ENCODE results near the gene CLOCK.

Gene CLOCK

GRCh38 chr4:55475394-55476243 lies 71.1 kb downstream of the CLOCK start:
- no peak overlapping the region for H3K27ac ChIP-seq (ENCODE audit: low read length)
- H4K20me1 ChIP-seq (ENCODE audit: insufficient read depth, low read length), result no peaks in the 10 kb centered on the region
- H3K36me3 ChIP-seq (replicated peaks; ENCODE audit: low read depth, low read length), result peaks cover 40% of the 10 kb centered on the region
- H3K9me3 ChIP-seq (ENCODE audit: insufficient read depth, low read length), result 0 out of 2 replicates have a peak, but pooled peaks cover 4% of the 10 kb centered on the region
- no peaks in the 10 kb centered on the region for H3K27me3 ChIP-seq (ENCODE audit: low read depth, low read length)
- no peak overlapping the region for H3K9ac ChIP-seq (ENCODE audit: low read length)
- no peak overlapping the region for H3K4me2 ChIP-seq (ENCODE audit: low read length)
- H3K4me3 ChIP-seq (ENCODE audit: low read length), result no peak overlapping the region
- H3K79me2 ChIP-seq (ENCODE audit: low read length), result no peaks in the 10 kb centered on the region
- no peak overlapping the region for H2AFZ ChIP-seq (ENCODE audit: low read depth, low read length)
- H3K4me1 ChIP-seq (ENCODE audit: low read length), result no peaks in the 10 kb centered on the region
- TF ChIP-seq EZH2phosphoT487 (IDR thresholded peaks at IDR 0.05; ENCODE audit: low read depth), result no peak
- TF ChIP-seq CTCF (IDR thresholded peaks at IDR 0.05; ENCODE audit: low read depth, low read length), result no peak

GRCh38 chr4:55469979-55470378 lies 76.7 kb downstream of the CLOCK start:
- Histone ChIP-seq H3K9me3 (ENCODE audit: insufficient read depth, low read length) (0 out of 2 replicates have a peak, but pooled peaks cover 3% of the 10 kb centered on the region), H3K36me3 (replicated peaks; ENCODE audit: low read depth, low read length) (peaks cover 41% of the 10 kb centered on the region), H3K4me1 (ENCODE audit: low read length) (no peaks in the 10 kb centered on the region), H3K79me2 (ENCODE audit: low read length) (no peaks in the 10 kb centered on the region), H3K4me2 (ENCODE audit: low read length) (no peak overlapping the region), H3K27ac (ENCODE audit: low read length) (no peak overlapping the region), H3K4me3 (ENCODE audit: low read length) (no peak overlapping the region), H2AFZ (ENCODE audit: low read depth, low read length) (no peak overlapping the region), H4K20me1 (ENCODE audit: insufficient read depth, low read length) (no peaks in the 10 kb centered on the region), H3K9ac (ENCODE audit: low read length) (no peak overlapping the region), H3K27me3 (ENCODE audit: low read depth, low read length) (no peaks in the 10 kb centered on the region)
- no peak for TF ChIP-seq EZH2phosphoT487 (IDR thresholded peaks at IDR 0.05; ENCODE audit: low read depth)
- TF ChIP-seq CTCF (IDR thresholded peaks at IDR 0.05; ENCODE audit: low read depth, low read length), result no peak

GRCh38 chr4:55468724-55469123 lies 78.0 kb downstream of the CLOCK start:
- no peak overlapping the region for H3K4me3 ChIP-seq (ENCODE audit: low read length)
- TF ChIP-seq EZH2phosphoT487 (IDR thresholded peaks at IDR 0.05; ENCODE audit: low read depth) (no peak), CTCF (IDR thresholded peaks at IDR 0.05; ENCODE audit: low read depth, low read length) (no peak)
- no peak overlapping the region for H3K4me2 ChIP-seq (ENCODE audit: low read length)
- no peaks in the 10 kb centered on the region for H3K27me3 ChIP-seq (ENCODE audit: low read depth, low read length)
- no peaks in the 10 kb centered on the region for H4K20me1 ChIP-seq (ENCODE audit: insufficient read depth, low read length)
- H3K4me1 ChIP-seq (ENCODE audit: low read length), result no peaks in the 10 kb centered on the region
- H3K27ac ChIP-seq (ENCODE audit: low read length), result no peak overlapping the region
- H2AFZ ChIP-seq (ENCODE audit: low read depth, low read length), result no peak overlapping the region
- no peak overlapping the region for H3K9ac ChIP-seq (ENCODE audit: low read length)
- H3K36me3 ChIP-seq (replicated peaks; ENCODE audit: low read depth, low read length), result peaks cover 33% of the 10 kb centered on the region
- no peaks in the 10 kb centered on the region for H3K79me2 ChIP-seq (ENCODE audit: low read length)
- H3K9me3 ChIP-seq (ENCODE audit: insufficient read depth, low read length), result no peaks in the 10 kb centered on the region

GRCh38 chr4:55466001-55466400 lies 80.7 kb downstream of the CLOCK start:
- TF ChIP-seq CTCF (IDR thresholded peaks at IDR 0.05; ENCODE audit: low read depth, low read length), result no peak
- Histone ChIP-seq H3K4me2 (ENCODE audit: low read length) (no peak overlapping the region), H3K9ac (ENCODE audit: low read length) (no peak overlapping the region), H4K20me1 (ENCODE audit: insufficient read depth, low read length) (no peaks in the 10 kb centered on the region), H3K4me3 (ENCODE audit: low read length) (no peak overlapping the region), H2AFZ (ENCODE audit: low read depth, low read length) (no peak overlapping the region), H3K79me2 (ENCODE audit: low read length) (no peaks in the 10 kb centered on the region), H3K36me3 (replicated peaks; ENCODE audit: low read depth, low read length) (peaks cover 33% of the 10 kb centered on the region), H3K27me3 (ENCODE audit: low read depth, low read length) (no peaks in the 10 kb centered on the region), H3K4me1 (ENCODE audit: low read length) (no peaks in the 10 kb centered on the region), H3K9me3 (ENCODE audit: insufficient read depth, low read length) (no peaks in the 10 kb centered on the region), H3K27ac (ENCODE audit: low read length) (no peak overlapping the region)

Measured in OCI-LY3 (cell line).